HG03571 (cell line): ENCODE data around the gene PLCG2.
"Not testable (repeated sequence)": the region's sequence is repeated elsewhere in the genome, so short reads cannot be mapped to it uniquely, and the experiment has no call there.

ENCODE experiments used
- ATAC-seq: cut with Tn5 transposase; IDR thresholded peaks from one replicate; pipeline ENCODE4 v1.9.1; 2021; ENCODE audit not compliant: unreplicated experiment

The PLCG2 gene

DNA sequence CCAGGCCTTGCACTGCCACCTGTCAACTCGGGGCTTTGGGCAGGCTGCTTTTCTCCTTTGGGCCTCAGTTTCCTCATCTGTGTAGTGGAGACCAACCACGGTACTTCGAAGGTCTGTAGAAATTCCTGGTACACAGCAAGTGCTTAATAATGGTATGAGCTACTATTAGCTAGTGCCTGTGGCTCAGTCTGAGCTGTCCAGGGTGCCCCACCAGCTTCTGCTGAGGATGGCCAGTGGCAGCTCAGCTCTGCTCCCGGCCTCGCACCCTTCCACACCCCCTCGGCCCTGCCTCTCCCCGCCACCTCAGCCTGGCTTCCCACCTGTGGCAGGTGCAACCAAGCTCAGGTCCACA is 26.2 kb upstream of the PLCG2 start:
- ATAC-seq, result no peak

DNA sequence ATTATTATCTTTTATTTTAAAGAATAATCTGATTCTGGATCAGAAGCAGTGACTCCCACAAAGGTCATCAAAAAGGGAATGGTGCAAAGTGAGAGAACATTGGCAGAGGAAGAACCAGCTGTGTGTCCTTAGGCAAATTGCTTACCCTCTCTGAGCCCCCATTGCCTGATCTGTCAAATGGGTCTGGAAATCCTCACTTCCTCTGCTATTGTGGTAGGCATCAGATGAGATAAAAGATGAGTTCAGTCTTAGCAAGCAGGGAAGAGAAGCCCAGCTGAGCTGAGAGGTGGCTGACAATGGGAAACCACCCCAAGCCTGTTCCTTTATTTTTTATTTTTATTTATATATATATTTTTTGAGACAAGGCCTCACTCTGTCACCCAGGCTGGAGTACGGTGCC is 24.2 kb upstream of the PLCG2 start:
- ATAC-seq, result no peak

DNA sequence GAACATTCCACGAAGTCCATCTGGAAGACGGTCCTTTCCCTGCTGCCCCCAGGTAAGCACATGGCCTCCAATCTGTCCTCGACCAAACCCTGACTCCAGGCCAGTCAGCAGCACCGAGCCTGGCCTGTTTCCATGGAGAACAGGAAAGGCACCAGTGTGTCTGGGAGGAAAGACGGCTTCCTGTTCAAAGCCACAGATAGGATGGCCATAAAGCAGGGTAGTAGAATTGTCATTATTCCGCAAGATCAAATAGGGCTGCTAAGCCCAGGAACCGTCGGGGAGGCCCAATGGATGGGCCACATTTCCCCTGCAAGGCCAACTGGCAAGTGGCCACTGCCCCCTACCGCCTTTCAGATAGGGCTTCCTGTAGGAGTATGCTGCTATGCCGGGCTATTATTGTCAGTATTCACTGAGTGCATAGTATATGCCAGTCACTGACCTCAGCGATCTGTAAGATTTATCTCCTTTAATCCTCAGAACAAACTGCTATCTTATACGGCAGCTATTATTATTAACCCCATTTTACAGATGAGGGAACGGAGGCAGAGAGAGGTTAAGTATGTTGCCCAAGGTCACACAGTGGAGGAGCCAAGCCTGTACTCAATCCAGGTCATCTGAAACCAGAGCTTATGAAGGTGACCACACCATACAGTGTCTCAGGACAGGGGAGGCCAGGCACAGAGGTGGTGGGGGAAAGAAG is 23.0 kb upstream of the PLCG2 start:
- ATAC-seq, result no peak

DNA sequence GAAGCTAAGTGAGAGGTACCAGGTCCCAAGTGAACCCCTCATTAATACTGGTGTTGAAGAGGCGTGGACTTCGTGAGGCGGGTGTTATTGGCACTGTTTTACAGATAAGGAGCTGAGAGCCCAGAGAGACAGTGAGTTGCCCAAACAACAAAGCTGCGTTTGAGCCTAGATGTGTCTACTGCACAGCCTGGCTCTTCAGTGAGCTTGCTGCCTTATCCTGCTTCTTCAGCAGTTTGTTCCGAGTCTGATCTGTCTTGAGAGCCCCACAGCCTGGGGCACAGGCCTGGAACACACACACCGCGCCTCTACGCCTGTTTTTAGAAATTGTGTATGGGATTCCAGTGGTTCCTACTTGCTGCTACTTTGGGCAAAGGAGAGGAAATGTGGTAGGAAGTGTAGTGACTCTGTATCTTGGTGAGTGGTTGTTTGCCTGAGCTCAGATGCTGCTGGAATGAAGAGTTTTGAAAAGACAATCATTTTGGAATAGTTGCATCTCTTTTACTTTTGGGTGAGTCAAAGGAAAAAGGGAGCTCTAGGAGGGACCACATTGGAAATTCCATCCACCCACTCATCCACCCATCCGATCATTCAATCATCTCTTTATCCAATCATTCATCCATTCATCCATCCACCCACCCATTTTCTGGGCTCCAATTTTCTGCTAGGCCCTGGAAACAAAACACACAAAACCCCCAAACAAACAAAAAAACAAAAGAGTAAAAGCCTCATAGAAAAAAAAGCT is 22.3 kb upstream of the PLCG2 start:
- no peak for ATAC-seq

DNA sequence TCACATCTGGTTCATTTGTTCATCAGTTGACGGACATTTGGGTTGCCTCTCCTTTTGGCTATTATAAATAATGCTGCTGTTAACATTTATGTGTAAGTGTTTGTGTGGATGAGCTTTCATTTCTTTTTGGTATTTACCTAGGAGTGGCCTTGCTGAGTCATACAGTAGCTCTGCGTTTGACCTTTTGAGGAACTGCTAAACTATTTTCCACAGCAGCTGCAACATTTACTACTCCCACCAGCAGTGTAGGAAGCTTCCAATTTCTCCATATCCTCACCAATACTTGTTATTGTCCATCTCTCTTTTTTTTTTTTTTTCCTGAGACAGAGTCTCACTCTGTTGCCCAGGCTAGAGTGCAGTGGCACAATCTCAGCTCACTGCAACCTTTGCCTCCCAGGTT is 20.7 kb upstream of the PLCG2 start:
- no peak for ATAC-seq

DNA sequence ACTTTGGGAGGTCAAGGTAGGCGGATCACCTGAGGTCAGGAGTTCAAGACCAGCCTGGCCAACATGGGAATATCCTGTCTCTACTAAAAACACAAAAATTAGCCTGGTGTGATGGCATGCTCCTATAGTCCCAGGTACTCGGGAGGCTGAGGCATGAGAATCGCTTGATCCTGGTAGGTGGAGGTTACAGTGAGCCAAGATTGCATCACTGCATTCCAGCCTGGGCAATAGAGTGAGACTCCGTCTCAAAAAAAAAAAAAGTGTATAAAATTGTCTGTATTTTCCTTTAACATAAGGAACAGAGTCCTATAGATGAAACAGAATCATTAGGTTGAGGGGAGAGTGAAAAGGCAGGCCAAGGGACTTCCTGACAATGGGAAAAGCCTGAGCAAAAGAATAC is 16.8 kb upstream of the PLCG2 start:
- ATAC-seq, result not testable (repeated sequence)

DNA sequence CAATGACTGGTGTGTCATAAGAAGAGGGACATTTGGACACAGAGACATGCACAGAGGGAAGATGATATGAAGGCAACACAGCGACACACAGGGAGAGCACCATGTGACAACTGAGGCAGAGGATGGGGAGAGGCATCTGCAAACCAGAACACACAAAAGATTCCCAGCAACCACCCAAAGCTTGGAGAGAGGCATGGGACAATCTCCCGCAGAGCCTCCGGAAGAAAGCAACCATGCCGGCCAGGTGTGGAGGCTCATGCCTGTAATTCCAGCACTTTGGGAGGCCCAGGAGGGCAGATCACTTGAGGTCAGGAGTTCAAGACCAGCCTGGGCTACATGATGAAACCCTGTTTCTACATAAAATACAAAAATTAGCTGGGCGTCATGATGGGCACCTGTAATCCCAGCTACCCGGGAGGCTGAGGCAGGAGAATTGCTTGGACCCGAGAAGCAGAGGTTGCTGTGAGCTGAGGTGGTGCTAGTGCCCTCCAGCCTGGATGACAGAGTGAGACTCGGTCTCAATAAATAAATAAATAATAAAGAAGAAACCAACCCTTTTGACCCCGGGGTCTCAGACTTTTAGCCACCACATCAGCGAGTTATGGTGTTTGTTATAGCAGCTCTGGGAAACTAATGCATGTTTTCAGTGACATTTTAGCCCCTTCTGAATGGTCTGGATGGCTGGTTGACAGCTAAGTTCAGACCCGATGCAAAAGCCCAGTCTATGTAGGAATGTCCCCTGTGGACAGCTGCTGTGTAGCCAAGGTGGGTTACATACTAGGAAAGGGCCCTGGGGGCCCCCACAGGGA is 13.8 kb upstream of the PLCG2 start:
- no peak for ATAC-seq

DNA sequence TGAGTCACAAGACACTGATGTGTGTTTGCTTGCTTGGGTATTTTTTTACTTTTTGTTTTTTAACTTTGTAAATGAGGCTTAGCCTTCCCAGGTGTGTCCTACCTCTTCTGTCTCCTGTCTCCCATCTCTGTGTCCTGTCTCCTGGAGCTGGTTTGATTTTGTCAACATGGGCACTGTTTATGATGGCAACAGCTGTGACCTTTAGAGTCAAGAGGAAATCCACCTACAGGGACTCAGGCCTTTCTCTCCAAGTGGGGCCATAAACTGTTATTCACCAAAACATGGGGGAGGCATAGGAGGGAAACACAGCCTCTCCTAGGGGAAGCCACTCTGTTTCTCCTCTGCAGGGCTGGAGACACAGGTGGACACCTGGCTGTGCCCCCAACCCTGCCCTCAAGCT is 13.1 kb upstream of the PLCG2 start:
- ATAC-seq, result no peak

DNA sequence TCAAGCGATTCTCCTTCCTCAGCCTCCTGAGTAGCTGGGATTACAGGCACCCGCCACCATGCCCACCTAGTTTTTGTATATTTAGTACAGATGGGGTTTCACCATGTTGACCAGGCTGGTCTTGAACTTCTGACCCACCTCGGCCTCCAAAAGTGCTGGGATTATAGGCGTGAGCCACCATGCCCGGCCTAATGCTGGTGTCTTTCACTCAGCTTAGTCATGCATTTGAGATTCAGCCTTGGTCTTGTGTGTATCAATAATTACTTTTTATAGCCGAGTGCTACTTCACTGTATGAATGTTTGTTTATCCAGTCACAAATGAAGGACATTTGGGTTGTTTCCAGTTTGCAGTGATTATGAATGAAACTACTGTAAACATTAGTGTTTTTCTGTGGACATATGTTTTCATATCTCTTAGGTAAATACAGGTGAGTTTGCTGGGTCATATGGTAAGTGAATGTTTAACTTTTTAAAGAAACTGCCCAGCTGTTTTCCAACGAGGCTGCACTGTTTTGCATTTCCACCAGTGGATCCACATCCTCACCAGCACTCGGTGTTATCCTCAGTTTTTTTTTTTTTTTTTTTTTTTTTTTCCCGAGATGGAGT is 11.0 kb upstream of the PLCG2 start:
- no peak for ATAC-seq

DNA sequence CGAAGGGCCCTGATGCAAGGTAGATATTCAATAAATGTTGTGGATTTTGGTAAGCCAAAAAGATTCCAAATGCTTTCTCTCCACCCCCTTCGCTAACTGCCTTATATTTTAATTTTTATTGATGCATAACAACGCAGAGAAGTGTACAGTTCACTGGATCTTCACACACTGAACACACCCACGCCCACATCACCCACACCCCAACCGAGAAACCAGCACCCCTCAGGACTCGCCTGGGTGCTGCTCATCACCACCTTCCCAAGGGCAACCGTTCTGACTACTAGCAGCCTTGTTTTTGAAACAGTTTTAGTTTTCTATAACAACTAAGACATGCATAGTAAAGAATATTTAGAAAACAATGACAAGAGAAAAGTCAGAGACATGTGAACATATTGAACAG is 9.1 kb upstream of the PLCG2 start:
- no peak for ATAC-seq

DNA sequence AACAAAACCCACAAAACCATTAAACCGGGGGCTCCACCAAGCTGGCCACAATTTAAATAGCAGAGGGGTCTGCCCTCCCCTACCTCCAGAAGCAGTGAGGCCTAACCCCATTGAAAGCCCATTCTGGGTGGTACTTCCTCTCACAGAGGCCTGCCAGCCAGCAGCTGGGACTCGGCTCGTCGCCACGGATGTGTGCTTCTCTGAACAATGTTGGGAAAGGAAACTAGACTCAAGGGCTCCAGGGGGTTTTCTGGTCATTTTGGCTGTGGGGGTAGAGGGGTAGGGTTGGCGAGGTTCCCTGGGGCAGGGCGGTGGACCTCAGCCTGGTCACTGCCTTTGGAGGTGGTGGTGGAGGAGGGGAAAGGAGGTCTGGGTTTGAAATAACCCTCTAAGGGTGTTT is 4.7 kb upstream of the PLCG2 start:
- ATAC-seq, result no peak

DNA sequence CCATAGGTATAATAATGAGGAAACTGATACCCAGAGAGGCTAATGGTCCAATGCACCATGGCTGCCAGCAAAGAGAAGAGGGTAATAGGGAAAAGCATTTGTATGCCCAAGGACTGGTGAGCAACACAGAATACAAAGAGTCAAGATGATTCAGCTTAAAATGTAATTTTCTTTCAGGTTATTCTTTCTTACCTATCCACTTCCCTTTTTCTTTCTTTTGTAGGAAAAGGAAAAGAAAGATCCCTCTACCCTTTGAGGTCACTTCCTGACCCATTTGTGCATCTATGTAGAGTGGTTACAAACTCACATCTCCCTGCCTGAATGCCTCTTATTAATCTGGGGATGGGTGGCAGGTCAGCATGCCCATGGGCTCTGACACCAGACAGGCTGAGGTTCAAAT is 3.5 kb upstream of the PLCG2 start:
- ATAC-seq, result no peak

DNA sequence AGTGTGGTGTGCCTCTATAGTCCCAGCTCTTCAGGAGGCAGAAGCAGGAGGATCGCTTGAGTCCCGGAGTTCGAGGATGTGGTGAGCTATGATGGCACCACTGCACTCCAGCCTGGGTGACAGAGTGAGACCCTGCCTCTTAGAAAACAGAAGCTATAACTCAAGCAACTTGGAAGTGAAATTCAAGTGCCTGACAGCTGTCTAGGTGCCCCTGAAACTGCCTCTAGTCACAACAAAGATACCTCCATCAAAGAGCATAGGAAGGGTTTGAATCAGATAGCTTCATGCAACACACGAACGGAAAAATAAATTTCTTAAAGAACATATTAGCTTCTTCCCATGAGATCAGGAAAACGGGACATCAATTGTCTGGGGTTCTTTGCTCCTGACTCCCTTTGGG is 860 bp upstream of the PLCG2 start:
- ATAC-seq, result no peak

DNA sequence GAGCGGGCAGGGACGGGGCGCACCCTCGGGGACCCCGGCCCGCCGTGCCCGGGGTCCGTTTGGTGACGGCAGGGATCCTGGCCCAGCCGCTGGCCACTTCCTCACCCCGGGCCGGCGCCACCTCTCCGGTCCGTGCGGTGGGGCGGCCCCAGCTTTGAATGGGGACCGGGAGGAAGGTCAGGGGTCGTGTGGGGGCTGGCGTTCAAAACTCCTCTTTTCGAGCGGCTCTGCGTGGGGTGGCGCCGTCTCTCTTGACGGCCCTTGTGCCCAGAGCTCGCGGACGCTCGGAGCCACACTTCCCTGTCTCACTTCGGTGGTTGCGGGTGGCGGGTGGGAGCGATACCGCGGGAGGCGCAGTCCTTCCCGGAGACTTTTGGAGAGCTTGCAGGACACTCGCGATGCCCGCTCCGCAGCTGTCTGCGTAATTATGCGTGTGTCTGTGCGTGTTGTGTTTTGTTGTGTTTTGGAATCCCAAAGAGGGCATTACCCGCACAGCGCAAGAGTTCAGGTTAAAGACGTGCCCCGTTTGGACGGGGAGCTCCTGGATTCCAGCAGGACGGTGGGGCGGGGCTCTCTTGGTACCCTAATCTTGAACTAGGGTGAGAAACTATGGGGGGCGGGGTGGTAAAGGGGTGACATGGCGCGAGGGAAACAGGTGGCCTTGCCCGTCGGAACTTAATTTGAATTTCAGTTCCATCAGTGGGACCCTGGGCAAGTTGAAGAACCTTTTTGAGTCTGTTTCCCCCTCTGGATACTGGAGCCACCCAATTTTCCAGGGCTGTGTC is 637 bp downstream of the PLCG2 start:
- ATAC-seq, result peak; percentile 16

DNA sequence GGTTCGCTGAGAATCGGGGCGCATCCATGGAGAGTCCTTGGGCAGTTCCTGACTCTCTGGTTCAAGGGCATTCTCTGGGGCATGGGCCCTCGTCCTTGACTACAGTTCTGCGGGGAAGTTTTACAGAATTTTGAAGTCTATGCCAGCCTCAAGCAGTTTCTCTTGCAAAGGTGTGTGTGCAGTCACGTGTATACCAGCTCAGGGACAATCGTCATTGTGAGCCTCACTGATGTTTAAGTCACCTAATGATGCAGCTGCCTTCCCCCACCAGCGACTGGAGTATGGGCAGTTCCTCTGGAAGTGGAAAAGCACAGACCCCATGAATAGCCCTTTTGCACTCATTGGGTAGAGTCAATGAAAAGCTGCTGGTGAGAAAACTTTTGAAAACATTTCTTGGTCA is 1.3 kb downstream of the PLCG2 start:
- ATAC-seq, result no peak

DNA sequence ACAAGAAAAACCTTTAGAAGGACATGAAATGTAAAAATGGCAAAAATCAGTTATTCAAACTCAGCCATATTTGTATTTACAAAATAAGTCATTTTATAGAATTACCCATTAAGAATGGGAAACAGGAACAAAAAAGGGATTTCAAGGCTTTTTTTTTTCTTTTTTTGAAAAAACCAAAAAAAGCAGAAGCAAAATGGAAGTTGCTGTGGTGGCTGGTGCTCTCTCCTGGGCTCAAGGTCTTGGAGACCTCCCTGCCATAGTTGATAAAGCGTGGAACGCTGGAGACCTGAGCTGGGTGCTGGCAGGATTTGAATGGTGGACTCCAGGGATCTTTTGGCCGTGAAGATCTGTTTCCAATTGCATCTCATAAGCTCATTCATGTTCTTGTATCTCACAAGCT is 3.1 kb downstream of the PLCG2 start:
- ATAC-seq, result no peak

DNA sequence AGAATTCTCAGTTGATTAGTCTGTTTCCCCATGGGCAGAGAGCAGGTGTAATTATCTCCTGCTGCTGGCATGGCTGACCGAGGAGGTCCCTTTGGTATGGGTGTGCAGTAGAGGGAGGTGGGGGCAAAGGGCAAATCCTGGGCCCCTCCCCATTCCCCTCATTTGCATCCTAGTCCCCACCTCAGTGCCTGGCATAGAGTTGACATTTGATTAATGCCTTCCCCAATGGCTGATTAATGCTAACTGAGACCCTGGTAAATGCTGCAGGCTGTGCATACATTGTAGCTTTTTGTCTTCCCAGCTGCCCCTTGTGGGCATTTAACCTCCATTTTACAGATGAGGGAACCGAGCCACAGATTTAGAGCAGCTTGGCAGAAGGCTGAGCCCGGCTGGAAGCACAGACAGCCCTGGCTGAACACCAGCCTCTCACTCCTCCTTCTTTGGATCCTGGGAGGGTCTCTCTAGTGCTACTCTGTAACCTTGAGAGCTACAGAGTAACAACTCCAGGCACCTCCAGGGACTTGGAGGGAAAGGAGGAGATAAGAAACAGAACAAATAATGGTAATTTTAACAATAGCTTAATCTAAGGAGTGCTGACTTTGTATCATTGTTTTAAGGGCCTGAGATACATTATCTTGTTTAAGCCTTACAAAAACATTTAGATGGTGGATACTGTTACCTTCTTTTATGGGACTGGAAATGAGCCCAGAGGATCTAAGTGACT is 5.1 kb downstream of the PLCG2 start:
- no peak for ATAC-seq

DNA sequence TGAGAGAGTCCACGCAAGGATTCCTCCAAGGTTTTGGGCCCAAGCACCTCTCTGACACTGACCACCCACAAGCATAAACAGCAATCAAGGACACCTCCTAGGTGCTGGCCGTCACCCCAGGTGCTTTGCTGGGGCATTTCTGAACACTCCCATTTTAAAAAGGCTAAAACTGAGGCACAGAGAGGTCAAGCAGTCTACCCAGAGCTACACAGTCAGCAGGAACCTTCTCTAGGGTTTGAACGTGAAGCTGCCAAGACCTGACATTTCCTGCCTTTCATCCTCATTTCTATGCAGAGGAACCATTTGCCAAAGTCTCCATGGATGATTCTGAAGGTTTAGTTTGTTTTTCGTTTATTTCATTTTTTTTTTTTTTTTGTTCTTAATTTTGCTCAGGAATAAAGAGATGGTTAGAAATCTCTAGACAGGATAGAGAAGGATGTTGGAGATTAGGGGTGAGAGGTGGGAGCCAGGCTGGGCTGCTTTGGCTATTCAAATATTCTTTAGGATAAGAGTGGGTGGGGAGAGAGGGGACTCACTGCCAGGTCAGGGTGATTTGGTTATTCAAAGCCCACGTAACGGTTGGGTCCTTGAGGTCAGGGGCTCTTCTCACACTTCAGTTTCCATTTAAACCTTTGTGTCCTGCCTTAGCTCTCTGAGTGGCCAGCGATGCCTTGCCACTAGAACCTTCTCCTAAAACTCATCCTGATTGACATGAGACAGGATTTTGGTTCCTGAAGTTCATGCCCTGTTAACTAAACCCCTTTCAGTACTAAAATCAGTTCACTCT is 6.2 kb downstream of the PLCG2 start:
- ATAC-seq, result no peak

DNA sequence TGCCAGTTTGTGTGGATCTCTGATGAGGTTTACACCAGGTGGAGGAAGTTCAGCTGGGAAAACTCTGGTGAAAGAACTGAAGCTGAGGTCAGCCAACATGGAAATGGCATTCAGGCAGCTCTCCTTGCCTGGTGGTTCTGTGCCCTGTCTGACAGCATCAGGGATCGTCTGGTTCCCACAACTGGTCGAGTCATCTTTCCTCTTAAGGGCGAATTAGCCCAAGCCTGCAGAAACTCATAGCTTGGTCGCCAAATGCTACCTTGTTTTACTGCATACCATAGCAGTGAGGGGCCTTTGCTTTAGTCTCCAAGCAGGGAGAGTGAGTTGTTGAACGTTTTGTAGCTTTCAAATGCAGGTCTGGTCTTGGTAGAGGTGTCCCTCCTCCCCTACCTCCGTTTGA is 7.2 kb downstream of the PLCG2 start:
- no peak for ATAC-seq

DNA sequence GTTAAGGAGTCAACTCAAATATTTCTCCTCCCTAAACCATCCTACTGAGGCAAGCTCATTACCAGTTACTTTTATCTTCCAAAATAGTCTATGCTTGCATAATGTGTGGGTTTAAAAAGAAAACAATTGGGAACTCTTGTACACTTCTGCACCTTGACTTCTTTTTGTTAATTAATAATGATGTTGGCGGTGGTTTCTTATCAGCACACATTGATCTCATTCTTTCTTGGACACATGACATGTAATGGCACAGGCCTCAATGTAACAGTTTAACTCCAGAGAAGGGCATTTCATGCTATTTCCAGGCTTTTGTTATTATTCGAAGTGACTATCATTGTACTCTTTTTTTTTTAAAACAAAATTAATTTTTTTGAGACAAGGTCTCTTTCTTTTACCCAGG is 7.8 kb downstream of the PLCG2 start:
- no peak for ATAC-seq
